HG03196 (cell line): ENCODE results near the gene SPAG4.

Experiments used
- ATAC-seq: cut with Tn5 transposase; IDR thresholded peaks from one replicate; pipeline ENCODE4 v1.9.1; 2021; ENCODE audit not compliant: unreplicated experiment

SPAG4 gene, protein sequence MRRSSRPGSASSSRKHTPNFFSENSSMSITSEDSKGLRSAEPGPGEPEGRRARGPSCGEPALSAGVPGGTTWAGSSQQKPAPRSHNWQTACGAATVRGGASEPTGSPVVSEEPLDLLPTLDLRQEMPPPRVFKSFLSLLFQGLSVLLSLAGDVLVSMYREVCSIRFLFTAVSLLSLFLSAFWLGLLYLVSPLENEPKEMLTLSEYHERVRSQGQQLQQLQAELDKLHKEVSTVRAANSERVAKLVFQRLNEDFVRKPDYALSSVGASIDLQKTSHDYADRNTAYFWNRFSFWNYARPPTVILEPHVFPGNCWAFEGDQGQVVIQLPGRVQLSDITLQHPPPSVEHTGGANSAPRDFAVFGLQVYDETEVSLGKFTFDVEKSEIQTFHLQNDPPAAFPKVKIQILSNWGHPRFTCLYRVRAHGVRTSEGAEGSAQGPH

DNA sequence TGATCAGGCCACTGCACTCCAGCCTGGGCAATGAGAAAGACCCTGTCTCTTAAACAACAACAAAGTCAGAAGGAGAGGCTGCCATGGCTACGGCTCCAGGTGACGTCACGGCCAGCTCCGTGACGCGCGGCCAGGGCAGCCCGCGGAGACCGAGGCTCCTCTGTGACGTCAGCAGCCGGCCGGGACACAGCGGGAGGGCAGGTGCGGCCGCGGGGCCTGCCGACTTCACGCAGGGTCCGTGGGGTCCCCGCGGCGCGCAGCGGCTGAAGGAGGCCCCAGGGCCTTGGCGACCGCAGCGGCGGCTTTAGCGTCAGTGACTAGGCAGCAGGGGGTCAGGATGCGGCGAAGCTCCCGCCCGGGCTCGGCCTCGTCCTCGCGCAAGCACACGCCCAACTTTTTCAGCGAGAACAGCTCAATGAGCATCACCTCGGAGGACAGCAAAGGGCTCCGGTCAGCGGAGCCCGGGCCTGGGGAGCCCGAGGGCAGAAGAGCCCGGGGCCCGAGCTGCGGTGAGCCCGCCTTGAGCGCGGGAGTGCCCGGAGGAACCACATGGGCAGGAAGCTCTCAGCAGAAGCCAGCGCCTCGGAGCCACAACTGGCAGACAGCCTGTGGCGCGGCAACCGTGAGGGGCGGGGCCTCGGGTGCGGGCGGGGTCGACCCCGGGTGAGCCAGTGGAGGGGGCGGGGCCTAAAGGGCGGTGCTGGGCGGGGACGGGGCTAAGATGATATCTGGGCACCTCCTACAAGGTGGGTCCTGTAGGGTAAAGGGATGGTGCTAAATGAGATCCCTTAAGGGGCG lies at the start of gene SPAG4:
Gene SPAG4 (plus strand): TSS at position 163 of the 798 bp plus-strand sequence. CDS start 175 bp downstream, at position 338.
- ATAC-seq = peak; percentile 66

DNA sequence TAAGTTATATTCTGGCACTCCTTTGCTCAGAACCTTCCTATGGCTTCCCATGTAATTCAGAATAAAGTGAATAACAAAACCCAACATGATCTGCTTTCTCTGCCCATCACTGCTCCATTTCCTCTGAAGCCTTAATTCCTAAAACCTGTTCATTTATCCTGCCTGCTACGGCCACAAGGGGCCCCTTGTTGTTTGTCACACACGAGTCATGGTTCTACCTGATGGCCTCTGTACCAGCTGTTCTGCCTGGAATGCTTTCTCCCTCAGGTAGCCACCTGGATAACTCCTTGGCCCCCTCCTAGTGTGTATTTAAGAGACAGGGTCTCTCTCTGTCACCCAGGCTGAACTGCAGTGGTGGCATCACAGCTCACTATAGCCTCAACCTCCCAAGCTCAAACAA lies 47.0 kb upstream of the SPAG4 start:
- ATAC-seq = no peak

DNA sequence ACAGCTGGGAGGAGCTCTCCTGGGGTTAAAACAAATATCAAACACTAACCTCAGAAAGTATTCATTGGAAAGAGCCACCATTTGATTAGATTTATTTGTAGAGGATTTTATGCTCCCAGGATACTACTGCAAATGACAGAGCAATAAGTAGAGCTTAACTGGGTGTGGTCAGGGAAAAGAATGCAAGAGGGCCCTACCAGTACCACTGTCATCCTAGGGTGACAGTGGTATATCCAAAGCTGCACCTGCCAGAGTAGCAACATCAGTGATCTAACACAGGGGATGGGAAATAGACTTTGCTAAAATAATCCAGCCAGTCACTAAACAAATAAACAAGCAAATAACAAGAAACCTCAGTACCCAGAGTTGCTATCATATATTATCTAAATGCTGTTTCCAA lies 44.1 kb upstream of the SPAG4 start:
- no peak for ATAC-seq

DNA sequence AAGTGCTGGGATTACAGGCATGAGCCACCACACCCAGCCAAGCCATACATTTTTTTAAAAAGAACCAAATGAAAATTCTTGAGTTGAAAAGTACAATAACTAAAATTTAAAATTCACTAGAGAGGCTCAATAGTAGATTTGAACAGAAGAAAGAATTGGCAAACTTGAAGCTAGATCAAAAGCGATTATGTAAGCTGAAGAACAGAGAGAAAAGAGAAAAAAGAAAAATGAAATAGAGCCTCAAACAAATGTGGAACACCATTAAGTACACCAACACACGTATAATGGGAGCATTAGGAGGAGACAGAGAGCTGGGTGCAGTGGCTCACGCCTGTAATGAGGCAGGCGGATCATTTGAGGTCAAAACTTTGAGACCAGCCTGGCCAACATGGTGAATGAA lies 42.8 kb upstream of the SPAG4 start:
- ATAC-seq = no peak

DNA sequence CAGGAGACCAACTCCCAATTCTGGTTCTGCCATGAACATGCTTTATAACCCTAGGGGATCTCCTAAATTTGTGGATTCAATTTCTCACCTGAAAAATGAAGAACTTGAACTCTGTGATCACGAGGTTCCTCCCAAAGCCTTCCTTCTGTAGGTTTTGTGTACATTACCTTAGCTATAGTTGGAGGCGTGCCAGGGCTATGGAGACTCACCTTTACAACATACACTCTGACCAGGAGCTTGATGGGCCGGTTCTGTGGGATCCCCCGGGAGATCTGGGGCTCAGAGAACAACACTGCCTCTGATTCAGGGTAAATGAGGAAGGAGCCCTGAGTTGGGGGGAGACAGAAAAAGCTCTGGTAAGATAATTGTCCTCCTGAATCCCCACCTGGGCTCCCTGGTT lies 39.7 kb upstream of the SPAG4 start:
- ATAC-seq = no peak

DNA sequence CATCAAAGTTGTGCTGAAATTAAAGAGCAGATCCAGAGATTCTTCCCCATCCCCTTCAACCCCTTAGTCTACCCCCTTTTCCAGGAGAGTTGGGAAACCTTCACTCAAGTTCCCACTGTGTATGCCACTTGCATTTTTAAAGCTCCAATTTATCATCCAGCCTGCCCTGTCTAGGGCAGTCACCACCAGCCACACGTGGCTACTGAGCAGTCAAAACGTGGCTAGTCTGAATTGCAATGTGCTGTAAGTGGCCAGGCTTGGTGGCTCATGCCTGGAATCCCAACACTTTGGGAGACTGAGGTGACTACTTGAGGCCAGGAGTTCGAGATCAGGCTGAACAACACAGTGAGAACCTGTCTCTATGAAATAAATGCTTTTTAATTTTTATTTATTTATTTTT lies 38.8 kb upstream of the SPAG4 start:
- no peak for ATAC-seq

DNA sequence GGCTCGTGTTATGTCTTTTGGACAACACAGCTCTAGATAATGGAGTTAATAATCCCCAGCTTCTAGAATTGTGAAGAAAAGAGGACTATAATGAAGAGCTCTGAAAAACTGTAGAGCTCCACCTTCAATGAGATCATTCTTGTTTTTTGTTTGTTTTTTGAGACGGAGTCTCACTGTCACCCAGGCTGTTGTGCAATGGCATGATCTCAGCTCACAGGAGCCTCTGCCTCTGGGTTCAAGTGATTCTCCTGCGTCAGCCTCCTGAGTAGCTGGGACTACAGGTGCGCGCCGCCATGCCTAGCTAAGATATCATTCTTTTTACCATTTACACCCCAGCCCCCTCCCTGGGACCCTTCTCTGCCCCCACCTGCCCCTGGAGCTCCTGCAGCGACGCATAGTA lies 37.2 kb upstream of the SPAG4 start:
- no peak for ATAC-seq

DNA sequence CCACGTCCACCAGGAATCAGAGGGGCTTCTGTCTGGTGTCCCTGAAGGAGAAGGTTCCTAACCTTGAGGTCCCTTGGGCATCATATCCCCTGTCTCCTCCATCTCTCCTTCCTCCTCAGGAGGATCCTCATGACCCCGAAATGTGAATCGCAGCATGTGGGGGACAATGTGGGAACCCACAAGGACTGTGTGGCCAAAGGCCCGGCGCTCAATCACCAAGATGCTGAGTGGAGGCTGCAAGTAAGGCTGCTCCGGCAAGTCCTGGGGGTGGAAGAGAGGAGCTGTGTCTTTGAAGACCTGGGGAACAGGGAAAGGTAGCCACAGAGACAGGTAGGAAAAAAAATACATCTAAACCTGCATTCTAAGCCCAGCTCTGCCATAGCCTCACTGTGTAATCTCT lies 36.4 kb upstream of the SPAG4 start:
- no peak for ATAC-seq

DNA sequence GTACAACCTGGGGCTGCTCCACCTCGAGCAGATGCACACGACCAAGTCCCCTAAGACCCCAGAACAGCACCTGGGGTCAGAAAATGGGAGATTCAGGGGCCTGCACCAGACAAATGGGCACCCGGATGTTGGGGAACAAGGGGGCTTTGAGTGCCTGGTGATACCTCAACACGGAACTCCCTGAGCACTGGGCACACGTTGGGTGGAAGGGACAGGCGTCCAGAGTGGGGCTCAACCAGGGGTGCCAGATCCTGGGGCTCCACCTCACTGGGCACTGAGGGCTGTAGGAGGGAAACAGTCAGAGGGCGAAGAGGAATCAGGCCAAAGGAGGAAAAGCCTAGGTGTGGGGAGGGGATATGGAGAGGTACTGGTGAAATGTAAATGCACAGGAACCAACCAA lies 33.5 kb upstream of the SPAG4 start:
- ATAC-seq = no peak

DNA sequence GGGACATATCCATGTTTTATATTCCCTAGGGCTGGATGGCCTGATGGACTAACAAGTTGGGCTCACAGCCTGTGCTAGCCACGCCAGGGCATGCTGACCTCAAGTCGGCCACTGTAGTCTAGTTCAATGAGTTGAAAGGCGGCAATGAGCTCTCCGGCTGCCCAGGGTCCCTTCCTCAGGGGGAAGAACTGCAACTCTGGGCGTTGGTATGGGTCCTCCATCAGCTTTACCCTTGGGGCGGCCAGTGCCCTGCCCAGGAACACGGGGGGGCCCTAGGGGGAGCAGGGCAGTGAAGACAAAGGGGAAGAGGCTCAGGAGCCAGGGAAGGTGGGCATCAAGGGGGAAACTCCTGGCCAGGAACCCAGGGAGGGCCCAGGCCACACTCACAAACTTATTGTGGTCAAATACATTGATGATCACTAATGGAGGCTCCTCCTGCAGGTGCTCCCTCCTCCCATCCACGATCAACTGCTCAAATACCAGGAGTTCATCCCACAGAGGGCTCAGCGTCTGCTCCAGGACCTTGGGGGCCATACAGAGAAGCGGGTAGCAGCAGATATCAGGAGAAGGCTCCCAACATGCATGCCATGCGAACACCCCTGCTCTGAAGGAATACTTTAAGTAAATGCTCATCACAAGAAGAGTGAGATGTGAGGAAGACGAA lies 32.8 kb upstream of the SPAG4 start:
- ATAC-seq = no peak

DNA sequence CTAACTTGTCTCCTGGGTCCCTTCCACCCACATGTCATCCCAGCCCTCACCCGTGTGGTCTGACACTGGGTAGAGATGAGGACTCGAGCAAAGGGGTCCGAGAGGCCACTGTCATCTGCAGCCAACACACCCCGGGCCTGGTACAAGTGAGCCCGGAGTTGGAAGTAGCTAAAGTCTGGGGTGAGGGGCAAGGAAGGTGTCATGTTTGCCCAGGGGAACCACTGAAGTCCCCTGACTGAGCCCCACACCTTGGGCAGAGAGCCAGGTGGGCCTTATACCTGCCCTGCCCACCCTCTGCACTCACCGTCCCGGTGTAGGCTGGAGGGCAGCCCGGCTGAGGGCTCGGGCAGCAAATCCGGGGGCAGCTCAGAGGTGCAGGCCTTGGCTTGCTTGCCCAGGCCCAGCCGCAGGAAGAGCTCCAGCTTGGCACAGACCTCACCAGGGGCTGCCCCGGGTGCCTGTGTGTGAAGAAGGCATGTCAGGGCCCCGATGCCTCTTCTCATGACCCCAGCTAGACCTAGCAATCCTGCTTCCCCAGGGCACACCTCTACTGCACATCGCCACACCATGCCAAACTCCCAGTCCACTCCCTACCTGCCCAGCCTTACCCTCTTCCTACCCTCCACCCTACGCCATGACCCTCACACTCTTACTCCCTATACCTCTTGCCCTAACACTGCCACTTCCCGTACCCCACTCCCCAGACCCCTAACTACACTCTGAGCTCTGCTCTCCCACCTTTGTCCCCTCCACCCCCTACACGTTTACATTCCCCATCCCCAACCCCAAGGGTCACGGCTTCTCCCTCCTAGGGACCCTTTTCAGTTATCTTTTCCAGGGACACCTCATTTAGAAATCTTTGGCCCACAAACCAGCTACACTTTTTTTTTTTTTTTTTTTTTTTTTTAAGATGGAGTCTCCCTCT lies 31.7 kb upstream of the SPAG4 start:
- no peak for ATAC-seq

DNA sequence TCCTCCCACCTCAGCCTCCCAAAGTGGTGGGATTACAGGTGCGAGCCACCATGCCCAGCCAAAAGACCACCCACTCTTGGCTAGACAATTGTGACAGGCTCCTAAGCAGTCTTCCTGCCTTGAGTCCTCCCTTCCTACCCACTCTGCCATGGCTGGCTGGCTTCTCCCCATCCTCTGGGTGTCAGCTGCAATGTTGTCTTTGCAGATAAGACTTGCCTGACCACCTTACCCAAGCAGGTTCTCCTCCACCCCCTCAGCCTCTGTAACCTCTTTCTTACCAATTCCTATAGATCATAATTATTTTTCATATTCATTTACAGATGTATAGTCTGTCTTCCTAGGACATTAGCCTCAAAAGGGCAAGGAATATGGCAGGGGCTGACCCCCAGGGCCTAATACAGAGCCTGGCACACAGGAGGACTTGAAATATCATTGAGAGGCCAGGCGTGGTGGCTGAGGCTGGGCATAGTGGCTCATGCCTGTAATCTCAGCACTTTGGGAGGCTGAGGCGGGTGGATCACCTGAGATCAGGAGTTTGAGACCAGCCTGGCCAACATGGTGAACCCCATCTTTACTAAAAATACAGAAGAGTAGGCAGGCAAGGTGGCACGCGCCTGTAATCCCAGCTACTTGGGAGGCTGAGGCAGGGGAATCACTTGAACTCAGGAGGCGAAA lies 28.7 kb upstream of the SPAG4 start:
- no peak for ATAC-seq

DNA sequence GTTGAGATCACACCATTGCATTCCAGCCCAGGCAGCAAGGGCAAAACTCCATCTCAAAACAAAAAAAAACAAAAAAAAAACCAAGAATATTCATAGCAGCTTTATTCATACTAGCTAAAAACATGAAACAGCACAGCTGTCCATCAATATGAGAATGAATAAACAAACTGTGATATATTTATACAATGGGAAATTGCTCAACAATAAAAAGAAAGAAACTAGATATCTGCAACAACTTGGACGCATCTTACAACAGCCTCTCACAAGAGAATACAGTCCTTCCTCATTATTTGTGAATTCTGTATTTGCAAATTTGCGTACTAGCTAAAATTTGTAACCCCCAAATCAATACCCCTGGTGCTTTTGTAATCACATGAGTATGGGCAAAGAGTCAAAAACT lies 28.2 kb upstream of the SPAG4 start:
- ATAC-seq = no peak

DNA sequence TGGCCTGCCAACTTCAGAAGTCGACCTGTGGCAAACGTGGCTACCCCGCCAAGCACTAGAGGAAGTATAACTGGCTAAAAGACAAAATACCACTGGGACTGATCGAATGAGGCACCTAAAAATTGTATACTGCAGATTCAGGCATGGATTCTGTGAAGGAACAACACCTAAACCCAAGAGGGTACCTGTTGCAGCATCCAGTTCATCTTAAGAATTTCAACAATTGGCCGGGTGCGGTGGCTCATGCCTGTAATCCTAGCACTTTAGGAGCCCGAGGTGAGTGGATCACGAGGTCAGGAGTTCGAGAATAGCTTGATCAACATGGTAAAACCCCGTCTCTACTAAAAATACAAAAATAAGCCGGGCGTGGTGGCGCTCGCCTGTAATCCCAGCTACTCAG lies 27.2 kb upstream of the SPAG4 start:
- ATAC-seq = no peak

DNA sequence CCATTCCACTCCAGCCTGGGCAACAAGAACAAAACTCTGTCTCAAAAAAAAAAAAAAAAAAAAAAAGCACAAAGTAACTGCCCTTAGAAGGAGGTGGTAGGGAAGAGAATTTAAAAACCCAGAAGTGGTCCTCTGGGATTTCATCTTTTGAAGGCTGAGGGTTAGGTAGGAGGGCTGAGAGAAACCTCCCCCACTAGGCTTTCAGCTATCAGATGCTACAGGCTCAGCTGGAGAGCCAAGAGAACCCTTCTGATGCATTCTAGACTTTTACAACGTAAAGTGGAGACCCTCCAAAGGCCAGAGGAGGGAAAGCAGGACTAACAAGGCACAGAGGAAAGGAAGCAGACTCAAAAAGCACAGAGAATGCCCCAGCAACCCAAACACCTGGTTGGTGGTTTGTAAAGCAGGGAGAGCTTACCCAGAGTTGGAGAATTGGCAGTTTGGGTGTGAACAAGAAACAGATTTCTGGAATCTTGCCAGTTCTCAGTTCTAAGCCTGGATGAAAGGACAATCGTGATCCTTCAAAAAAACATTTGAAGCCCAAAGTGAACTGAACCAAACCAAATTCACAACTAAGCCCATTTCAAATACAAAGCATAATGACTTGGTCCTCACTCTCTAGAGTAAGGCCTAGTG lies 23.2 kb upstream of the SPAG4 start:
- no peak for ATAC-seq

DNA sequence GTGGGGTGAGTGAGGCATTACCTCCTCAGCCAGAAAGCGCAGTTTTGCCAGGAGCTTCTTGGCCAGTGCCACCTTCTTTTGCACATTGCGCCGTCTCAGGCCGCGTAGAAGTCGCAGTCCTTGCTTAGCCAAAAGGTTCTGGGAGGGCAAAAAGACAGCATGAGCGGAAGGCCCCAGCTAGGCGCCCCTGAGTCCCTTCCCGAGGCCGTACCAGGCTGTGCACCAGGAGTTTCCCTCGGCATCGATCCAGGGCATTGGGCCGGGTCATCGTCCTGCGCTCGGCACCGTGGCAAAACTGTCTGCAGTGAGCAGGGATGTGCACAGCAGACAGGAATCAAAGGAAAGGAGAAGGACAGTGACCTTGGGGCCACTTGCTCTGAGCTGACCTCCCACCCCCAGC lies 20.2 kb upstream of the SPAG4 start:
- ATAC-seq = no peak

DNA sequence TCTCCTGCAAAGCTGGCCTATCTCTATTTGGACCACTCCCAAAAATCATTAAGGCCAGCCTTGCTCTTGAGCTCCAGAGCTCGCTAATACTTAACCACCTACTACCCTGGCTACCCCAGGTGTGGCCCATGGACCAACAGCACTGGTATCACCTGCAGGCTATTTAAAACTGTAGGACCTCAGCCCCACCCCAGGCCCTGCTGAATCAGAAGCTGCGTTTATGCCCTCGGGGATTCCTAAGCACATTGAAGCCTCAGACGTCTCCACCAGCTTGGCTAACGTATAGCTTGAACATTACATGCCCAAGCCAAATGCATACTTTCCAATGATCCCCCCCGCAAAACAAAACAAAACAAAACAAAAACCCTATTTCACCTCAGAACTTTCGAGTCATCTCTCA lies 19.7 kb upstream of the SPAG4 start:
- no peak for ATAC-seq

DNA sequence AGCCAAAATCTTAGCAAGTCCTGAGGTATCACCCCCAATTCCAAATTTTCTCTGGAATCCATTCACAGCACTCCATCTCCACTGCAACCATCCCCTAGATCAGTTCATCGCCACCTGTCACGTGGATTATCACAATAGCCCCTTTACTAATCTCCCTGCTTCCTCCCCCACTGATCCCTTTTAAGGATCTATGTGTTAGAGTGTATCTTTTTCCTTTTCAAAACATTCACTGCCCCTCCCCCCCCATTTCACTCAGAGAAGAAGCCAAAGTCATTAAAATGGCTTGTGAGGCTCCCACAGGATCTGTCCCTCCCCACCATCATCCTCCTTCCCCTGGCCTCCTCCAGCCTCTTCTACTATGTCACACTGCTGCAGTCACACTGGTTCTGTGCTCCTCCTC lies 18.4 kb upstream of the SPAG4 start:
- no peak for ATAC-seq

DNA sequence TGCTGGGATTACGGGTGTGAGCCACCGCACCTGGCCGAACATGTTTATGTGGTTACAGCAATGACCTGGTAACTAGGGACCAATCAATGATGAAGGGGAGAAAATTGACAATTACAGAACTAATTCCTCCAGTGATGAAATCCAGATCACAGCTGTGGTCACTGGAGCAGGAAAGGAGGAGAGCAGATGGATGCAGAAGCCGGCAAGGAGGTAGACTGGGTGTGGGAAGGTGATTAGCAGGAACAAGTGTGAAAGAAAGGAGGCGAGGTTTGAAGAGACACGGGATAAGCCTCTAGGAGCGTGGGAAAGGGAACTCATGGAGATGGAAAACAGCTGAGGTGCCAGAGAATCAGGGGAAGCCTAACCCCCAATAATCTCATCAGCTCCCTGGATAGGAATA lies 17.2 kb upstream of the SPAG4 start:
- no peak for ATAC-seq
